ENCODE data around the gene MB. TPM values are rescaled to one million over a fixed set of nuclear protein-coding genes. Genes with fewer than 3 reads are reported as not detected.

Gene MB
- total and polyA plus RNA-seq, 9 of the 15 experiments (the other 6 are each of a cell fraction or from before 2014, with no cell fraction given), result not detected

DNA sequence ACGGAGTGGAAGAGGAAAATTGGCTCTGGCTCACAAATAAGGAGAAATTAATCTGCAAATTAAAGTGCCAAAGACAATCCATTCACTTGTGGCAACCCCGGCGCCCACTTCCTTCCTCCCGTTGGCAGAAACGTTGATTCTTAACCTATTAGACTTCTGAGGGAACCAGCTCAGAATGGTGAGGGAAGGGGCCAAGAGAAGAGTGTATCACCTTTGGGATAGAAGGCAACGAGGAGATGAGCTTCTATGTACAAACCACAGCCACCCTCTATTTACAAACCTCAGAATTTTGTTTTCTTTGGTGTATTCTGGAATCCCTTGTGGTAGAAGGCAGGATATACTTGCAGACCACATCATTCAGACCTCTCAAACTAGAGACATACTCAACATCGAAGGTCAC, 1.1 kb downstream of the MB start:
- POLR2A ChIA-PET, result no interaction called here
- H3K79me2 ChIP-seq (ENCODE audit: control insufficient read depth, insufficient read depth, low read length), result no peaks in the 10 kb centered on the region
- no peaks in the 10 kb centered on the region for H4K20me1 ChIP-seq (replicated peaks; ENCODE audit: control insufficient read depth, insufficient read depth, low read length)
- H3K27me3 ChIP-seq (ENCODE audit: control insufficient read depth in 2 of 2, insufficient read depth in 2 of 2, low read length in 2 of 2), result peaks cover 0 to 3% of the 10 kb centered on the region in 2 experiments; a peak in 2 of 5 replicates
- H3K4me3 ChIP-seq, result no peak overlapping the region
- H2AFZ ChIP-seq (ENCODE audit: low read depth, low read length), result no peak overlapping the region
- H3K9me1 ChIP-seq (ENCODE audit: control insufficient read depth, insufficient read depth, low read length), result no peaks in the 10 kb centered on the region
- DNase-seq (ENCODE audit: extremely low read depth in 1 of 4, low spot score in 3 of 4) (no peak), ATAC-seq (no peak), FAIRE-seq (no peak)
- in situ Hi-C loops (cut with MboI) (loop anchor here (10.0 kb wide), 1 partner anchor 509 kb away; no protein-coding TSS in a partner anchor), intact Hi-C loops (cut with micrococcal nuclease) (no loop called here)
- H3K27ac ChIP-seq (ENCODE audit: extremely low read depth, low read depth, low read length), result no peak overlapping the region
- no TSS peak for BruUV-seq (replicated peaks)
- no peaks in the 10 kb centered on the region for H3K9me3 ChIP-seq (replicated peaks; ENCODE audit: control insufficient read depth, insufficient read depth, low read depth, low read length)
- peaks cover 0 to 7% of the 10 kb centered on the region in 2 experiments; a peak in 3 of 5 replicates for H3K4me1 ChIP-seq (replicated peaks in 1 of 2; ENCODE audit: control insufficient read depth in 2 of 2, insufficient read depth in 2 of 2, low read length in 2 of 2)
- H3K36me3 ChIP-seq (ENCODE audit: control insufficient read depth, insufficient read depth, low read length), result no peaks in the 10 kb centered on the region
- H3K9ac ChIP-seq (ENCODE audit: insufficient read depth in 1 of 2, low read depth in 2 of 2, low read length in 2 of 2), result no peak overlapping the region
- CTCF ChIA-PET (ENCODE audit: low intra/inter-chr PET ratio), result no interaction called here
- WGBS (ENCODE audit: insufficient coverage, low coverage, missing lambda C conversion rate), result 47% methylated on average over 3 of the region's 7 CpGs
- no peak overlapping the region for H3K4me2 ChIP-seq (ENCODE audit: insufficient read depth, low read length)
- TF ChIP-seq RAD51 (IDR thresholded peaks at IDR 0.05; ENCODE audit: borderline replicate concordance, low read depth), result no peak
- TF ChIP-seq TBP (optimal IDR thresholded peaks at IDR 0.05; ENCODE audit: low read depth, low read length), result no peak
- TF ChIP-seq HCFC1 (IDR thresholded peaks at IDR 0.05; ENCODE audit: low read depth, low read length), result no peak
- TF ChIP-seq, protein P1, sequence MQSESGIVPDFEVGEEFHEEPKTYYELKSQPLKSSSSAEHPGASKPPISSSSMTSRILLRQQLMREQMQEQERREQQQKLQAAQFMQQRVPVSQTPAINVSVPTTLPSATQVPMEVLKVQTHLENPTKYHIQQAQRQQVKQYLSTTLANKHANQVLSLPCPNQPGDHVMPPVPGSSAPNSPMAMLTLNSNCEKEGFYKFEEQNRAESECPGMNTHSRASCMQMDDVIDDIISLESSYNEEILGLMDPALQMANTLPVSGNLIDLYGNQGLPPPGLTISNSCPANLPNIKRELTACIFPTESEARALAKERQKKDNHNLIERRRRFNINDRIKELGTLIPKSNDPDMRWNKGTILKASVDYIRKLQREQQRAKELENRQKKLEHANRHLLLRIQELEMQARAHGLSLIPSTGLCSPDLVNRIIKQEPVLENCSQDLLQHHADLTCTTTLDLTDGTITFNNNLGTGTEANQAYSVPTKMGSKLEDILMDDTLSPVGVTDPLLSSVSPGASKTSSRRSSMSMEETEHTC (IDR thresholded peaks at IDR 0.05), result no peak
- TF ChIP-seq ZNF592 (IDR thresholded peaks at IDR 0.05), result no peak
- TF ChIP-seq ZNF146 (CRISPR knock-in tag; IDR thresholded peaks at IDR 0.05; ENCODE audit: unreplicated experiment), result no peak
- TF ChIP-seq ZNF785 (CRISPR knock-in tag; IDR thresholded peaks at IDR 0.05), result no peak
- TF ChIP-seq, protein P2, sequence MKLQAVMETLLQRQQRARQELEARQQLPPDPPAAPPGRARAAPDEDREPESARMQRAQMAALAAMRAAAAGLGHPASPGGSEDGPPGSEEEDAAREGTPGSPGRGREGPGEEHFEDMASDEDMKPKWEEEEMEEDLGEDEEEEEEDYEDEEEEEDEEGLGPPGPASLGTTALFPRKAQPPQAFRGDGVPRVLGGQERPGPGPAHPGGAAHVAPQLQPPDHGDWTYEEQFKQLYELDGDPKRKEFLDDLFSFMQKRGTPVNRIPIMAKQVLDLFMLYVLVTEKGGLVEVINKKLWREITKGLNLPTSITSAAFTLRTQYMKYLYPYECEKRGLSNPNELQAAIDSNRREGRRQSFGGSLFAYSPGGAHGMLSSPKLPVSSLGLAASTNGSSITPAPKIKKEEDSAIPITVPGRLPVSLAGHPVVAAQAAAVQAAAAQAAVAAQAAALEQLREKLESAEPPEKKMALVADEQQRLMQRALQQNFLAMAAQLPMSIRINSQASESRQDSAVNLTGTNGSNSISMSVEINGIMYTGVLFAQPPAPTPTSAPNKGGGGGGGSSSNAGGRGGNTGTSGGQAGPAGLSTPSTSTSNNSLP (IDR thresholded peaks at IDR 0.05; ENCODE audit: borderline replicate concordance, low read depth, low read length), result no peak
- no peak for TF ChIP-seq NCOA4 (IDR thresholded peaks at IDR 0.05; ENCODE audit: partially characterized antibody)
- no peak for TF ChIP-seq CBX5 (IDR thresholded peaks at IDR 0.05; ENCODE audit: borderline replicate concordance, low read depth)
- TF ChIP-seq ZNF740 (CRISPR knock-in tag; IDR thresholded peaks at IDR 0.05), result no peak
- TF ChIP-seq ZNF740 (tag; IDR thresholded peaks at IDR 0.05), result no peak
- no peak for TF ChIP-seq ZNF134 (CRISPR knock-in tag; conservative IDR thresholded peaks at IDR 0.05)
